ENCODE data around the gene MRTO4. TPM values are rescaled to one million over a fixed set of nuclear protein-coding genes. Genes with fewer than 3 reads are reported as not detected.
"Not testable (repeated sequence)": the region's sequence is repeated elsewhere in the genome, so short reads cannot be mapped to it uniquely, and the experiment has no call there.

Gene MRTO4
- total and polyA plus RNA-seq, 10 of the 15 experiments (the other 5 are each of a cell fraction or from before 2014, with no cell fraction given): 43.5 to 99.5 (median 69.7) TPM

DNA sequence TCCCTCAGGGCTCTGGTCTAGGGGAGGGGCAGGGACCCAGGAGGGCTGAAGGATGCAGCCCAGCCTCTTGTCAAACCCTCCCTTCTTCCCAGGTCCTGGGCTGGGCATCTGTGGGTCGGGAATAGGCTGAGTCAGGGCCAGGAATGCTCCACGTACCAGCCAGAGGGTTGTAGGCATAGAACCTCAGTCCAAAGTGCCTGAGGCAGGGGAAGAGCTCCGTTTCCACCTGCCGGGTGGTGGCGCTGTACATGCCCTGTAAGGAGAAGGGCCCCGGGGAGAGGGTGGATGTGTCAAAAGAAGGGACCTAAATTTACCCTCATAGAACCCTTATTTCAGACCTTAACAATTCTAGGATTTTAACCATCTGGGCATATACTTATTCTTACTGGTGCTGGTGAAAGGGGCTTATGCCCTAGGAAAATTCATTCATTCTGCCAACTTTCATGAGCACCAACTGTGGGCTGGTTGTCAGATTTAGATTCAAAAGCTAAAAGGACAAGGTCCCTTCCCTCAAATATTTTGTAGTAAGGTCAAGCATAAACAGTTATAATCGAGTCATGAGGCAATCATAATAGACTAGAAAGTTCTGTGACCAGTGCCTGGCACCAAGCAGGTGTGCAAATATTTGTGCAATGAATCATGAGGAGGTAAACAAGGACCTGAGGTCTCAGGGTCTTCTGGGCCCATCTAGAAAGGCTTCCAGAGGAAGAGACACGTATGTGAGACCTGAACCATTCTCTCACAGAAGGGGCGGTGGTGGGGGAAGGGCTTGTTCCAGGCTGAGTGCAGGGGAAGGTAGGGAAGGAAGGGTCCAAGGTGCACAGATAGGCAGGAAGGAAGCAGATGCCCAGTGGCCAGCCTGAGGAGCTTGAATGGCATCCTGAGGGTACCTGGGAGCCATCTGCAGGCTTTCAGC, 18.1 kb downstream of the MRTO4 start:
- H3K27me3 ChIP-seq (replicated peaks in 1 of 2; ENCODE audit: control insufficient read depth in 2 of 2, insufficient read depth in 2 of 2, low read length in 1 of 2); H3K4me1 ChIP-seq (ENCODE audit: control insufficient read depth, insufficient read depth, low read length); in situ Hi-C loops (cut with MboI); SMC1A ChIA-PET (ENCODE audit: uncharacterized antibody, unreplicated experiment); H3K27ac ChIP-seq (ENCODE audit: control insufficient read depth, insufficient read depth); BruUV-seq (replicated peaks); H3K79me2 ChIP-seq (ENCODE audit: control insufficient read depth, insufficient read depth, low read length); H3K36me3 ChIP-seq (ENCODE audit: control insufficient read depth in 2 of 2, insufficient read depth in 2 of 2, low read length in 1 of 2); H3K9me3 ChIP-seq (replicated peaks; ENCODE audit: control insufficient read depth, insufficient read depth, low read length); DNase-seq (ENCODE audit: low read depth, low spot score); H3K4me3 ChIP-seq; H4K20me1 ChIP-seq (ENCODE audit: control insufficient read depth, insufficient read depth); H3K9ac ChIP-seq (ENCODE audit: control insufficient read depth, insufficient read depth, low read length); intact Hi-C loops (cut with micrococcal nuclease; ENCODE audit: unreplicated experiment); H3K4me2 ChIP-seq (ENCODE audit: control insufficient read depth, insufficient read depth); H2AFZ ChIP-seq (ENCODE audit: control insufficient read depth, low read depth, low read length): not testable (repeated sequence)
- FAIRE-seq (peak; percentile 23), ATAC-seq (peak; percentile 65)
- 25% methylated on average over 8 of the region's 9 CpGs for WGBS (ENCODE audit: insufficient coverage, insufficient replicate concordance, low lambda C conversion rate, missing lambda C conversion rate)
- TF ChIP-seq SMC3 (IDR thresholded peaks at IDR 0.05; ENCODE audit: borderline replicate concordance, low read length): peak; percentile 5; the same call in 1 of the 2 replicates
- TF ChIP-seq, protein P1, sequence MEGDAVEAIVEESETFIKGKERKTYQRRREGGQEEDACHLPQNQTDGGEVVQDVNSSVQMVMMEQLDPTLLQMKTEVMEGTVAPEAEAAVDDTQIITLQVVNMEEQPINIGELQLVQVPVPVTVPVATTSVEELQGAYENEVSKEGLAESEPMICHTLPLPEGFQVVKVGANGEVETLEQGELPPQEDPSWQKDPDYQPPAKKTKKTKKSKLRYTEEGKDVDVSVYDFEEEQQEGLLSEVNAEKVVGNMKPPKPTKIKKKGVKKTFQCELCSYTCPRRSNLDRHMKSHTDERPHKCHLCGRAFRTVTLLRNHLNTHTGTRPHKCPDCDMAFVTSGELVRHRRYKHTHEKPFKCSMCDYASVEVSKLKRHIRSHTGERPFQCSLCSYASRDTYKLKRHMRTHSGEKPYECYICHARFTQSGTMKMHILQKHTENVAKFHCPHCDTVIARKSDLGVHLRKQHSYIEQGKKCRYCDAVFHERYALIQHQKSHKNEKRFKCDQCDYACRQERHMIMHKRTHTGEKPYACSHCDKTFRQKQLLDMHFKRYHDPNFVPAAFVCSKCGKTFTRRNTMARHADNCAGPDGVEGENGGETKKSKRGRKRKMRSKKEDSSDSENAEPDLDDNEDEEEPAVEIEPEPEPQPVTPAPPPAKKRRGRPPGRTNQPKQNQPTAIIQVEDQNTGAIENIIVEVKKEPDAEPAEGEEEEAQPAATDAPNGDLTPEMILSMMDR (IDR thresholded peaks at IDR 0.05 in 2 of 3, conservative IDR thresholded peaks at IDR 0.05 in 1 of 3; ENCODE audit: control insufficient read depth in 2 of 3, extremely low read depth in 1 of 3, insufficient read depth in 1 of 3, low read depth in 3 of 3, low read length in 3 of 3): peak; percentile 5 to 23 (median 13); a peak in 2 of 6 replicates
- POLR2A ChIA-PET: interaction anchor here (0.5 kb wide), 1 partner anchor 435 kb away, joined by 3 read pairs; no protein-coding TSS in a partner anchor
- CTCF ChIA-PET: interaction anchor here (0.9 to 1.3 kb wide), 4 partner anchors 312 to 391 kb away, joined by 3 to 5 read pairs (median 4); no protein-coding TSS in a partner anchor
- RAD21 ChIA-PET (ENCODE audit: unreplicated experiment): interaction anchor here (0.6 to 1.2 kb wide), 2 partner anchors 320 to 384 kb away, joined by 3 to 5 read pairs; no protein-coding TSS in a partner anchor

DNA sequence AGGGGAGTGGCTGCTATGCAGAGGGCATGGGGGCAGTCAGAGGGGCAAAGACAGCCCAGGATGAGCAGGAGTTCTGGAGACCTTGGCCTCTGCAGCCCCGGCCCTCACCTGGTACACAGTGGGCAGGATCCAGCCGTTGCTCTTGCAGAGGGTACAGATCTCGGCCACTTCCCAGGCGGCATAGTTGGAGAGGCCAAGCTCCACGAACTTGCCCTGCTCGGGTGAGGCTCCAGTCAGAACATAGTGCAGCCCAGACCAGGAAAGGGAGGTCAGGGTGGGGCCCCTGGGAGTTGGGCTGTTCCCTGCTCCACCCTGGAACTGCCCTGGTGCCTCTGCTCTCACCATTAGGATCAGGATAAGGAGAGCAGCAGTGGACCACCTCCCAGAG, 18.7 kb downstream of the MRTO4 start:
- H3K9me3 ChIP-seq (replicated peaks; ENCODE audit: control insufficient read depth, insufficient read depth, low read length); H4K20me1 ChIP-seq (ENCODE audit: control insufficient read depth, insufficient read depth); H2AFZ ChIP-seq (ENCODE audit: control insufficient read depth, low read depth, low read length); SMC1A ChIA-PET (ENCODE audit: uncharacterized antibody, unreplicated experiment); FAIRE-seq; H3K27me3 ChIP-seq (replicated peaks in 1 of 2; ENCODE audit: control insufficient read depth in 2 of 2, insufficient read depth in 2 of 2, low read length in 1 of 2); H3K4me1 ChIP-seq (ENCODE audit: control insufficient read depth, insufficient read depth, low read length); BruUV-seq (replicated peaks); H3K9ac ChIP-seq (ENCODE audit: control insufficient read depth, insufficient read depth, low read length); in situ Hi-C loops (cut with MboI); H3K4me2 ChIP-seq (ENCODE audit: control insufficient read depth, insufficient read depth); ATAC-seq; H3K27ac ChIP-seq (ENCODE audit: control insufficient read depth, insufficient read depth); RAD21 ChIA-PET (ENCODE audit: unreplicated experiment); H3K36me3 ChIP-seq (ENCODE audit: control insufficient read depth in 2 of 2, insufficient read depth in 2 of 2, low read length in 1 of 2); H3K4me3 ChIP-seq; H3K79me2 ChIP-seq (ENCODE audit: control insufficient read depth, insufficient read depth, low read length); intact Hi-C loops (cut with micrococcal nuclease; ENCODE audit: unreplicated experiment); DNase-seq (ENCODE audit: low read depth, low spot score): not testable (repeated sequence)
- 27% methylated on average over 6 of the region's 6 CpGs for WGBS (ENCODE audit: insufficient coverage, insufficient replicate concordance, low lambda C conversion rate, missing lambda C conversion rate)
- ChIA-PET POLR2A (interaction anchor here (0.5 kb wide), 1 partner anchor 435 kb away, joined by 3 read pairs; no protein-coding TSS in a partner anchor), CTCF (interaction anchor here (1.0 kb wide), 1 partner anchor 312 kb away, joined by 4 read pairs; no protein-coding TSS in a partner anchor)

Data from GM12878 (cell line).